MM.1S (cell line): ENCODE results near the gene PRR36.

Source experiments
- DNase-seq: peaks from one replicate; pipeline ENCODE4 v3.0.0-alpha.2; 2015
- H2AFZ ChIP-seq: fragments of 300-600 bp; sonication (generic); 2 replicates; pipeline ENCODE4 v1.6.0; 2016; ENCODE audit warnings: antibody characterized with exemption, low read length
- H3F3A ChIP-seq: fragments of 300-600 bp; sonication (generic); 2 replicates; pipeline ENCODE4 v1.6.1; 2016; ENCODE audit warnings: mild to moderate bottlenecking, antibody characterized with exemption, low read length, moderate library complexity, mixed read lengths; ENCODE audit not compliant: insufficient read depth
- H3K27ac ChIP-seq: fragments of 300-600 bp; sonication (generic); 2 replicates; pipeline ENCODE4 v1.5.1; 2016; ENCODE audit warnings: mild to moderate bottlenecking, low read length
- H3K27me3 ChIP-seq: fragments of 300-600 bp; sonication (generic); replicated peaks from 2 replicates; pipeline ENCODE4 v1.6.0; 2016; ENCODE audit warnings: low read length; ENCODE audit not compliant: insufficient read depth
- H3K36me3 ChIP-seq: fragments of 300-600 bp; sonication (generic); replicated peaks from 2 replicates; pipeline ENCODE4 v1.6.1; 2016; ENCODE audit warnings: mild to moderate bottlenecking, low read length, mixed read lengths; ENCODE audit not compliant: insufficient read depth
- H3K4me1 ChIP-seq: fragments of 300-600 bp; sonication (generic); 2 replicates; pipeline ENCODE4 v1.6.1; 2016; ENCODE audit warnings: low read length, mixed read lengths
- H3K4me2 ChIP-seq: fragments of 300-600 bp; sonication (generic); 2 replicates; pipeline ENCODE4 v1.6.0; 2016; ENCODE audit warnings: low read depth, low read length
- H3K4me3 ChIP-seq: fragments of 300-600 bp; sonication (generic); 2 replicates; pipeline ENCODE4 v1.5.1; 2016; ENCODE audit warnings: low read length, mixed read lengths
- H3K79me2 ChIP-seq: fragments of 300-600 bp; sonication (generic); 2 replicates; pipeline ENCODE4 v1.6.1; 2016; ENCODE audit warnings: mixed run types, low read length, mixed read lengths
- H3K9ac ChIP-seq: fragments of 300-600 bp; sonication (generic); 2 replicates; pipeline ENCODE4 v1.6.1; 2016; ENCODE audit warnings: low read length, mixed read lengths
- H3K9me2 ChIP-seq: fragments of 300-600 bp; sonication (generic); replicated peaks from 2 replicates; pipeline ENCODE4 v1.6.1; 2016; ENCODE audit warnings: mild to moderate bottlenecking, low read length, mixed read lengths; ENCODE audit not compliant: insufficient read depth
- H3K9me3 ChIP-seq: fragments of 300-600 bp; sonication (generic); replicated peaks from 2 replicates; pipeline ENCODE4 v1.6.1; 2016; ENCODE audit warnings: mild to moderate bottlenecking, low read length, mixed read lengths; ENCODE audit not compliant: insufficient read depth
- H4K20me1 ChIP-seq: fragments of 300-600 bp; sonication (generic); 2 replicates; pipeline ENCODE4 v1.6.1; 2016; ENCODE audit warnings: mild to moderate bottlenecking, low read length, moderate library complexity, mixed read lengths; ENCODE audit not compliant: insufficient read depth
- EZH2 ChIP-seq: fragments of 300-600 bp; sonication (generic); optimal IDR thresholded peaks from 2 replicates; pipeline ENCODE3; 2017; ENCODE audit warnings: low read depth, mild to moderate bottlenecking, antibody characterized with exemption, low read length, mixed read lengths
- EZH2phosphoT487 ChIP-seq: fragments of 300-600 bp; sonication (generic); IDR thresholded peaks from 2 replicates; pipeline ENCODE4 v1.6.1; 2018; ENCODE audit warnings: antibody characterized with exemption, low read length
- TF ChIP-seq, protein P1 (sequence below): fragments of 300-600 bp; sonication (generic); IDR thresholded peaks from 2 replicates; pipeline ENCODE4 v1.5.1; 2016; ENCODE audit warnings: antibody characterized with exemption, low read length, mixed read lengths

PRR36 gene

DNA sequence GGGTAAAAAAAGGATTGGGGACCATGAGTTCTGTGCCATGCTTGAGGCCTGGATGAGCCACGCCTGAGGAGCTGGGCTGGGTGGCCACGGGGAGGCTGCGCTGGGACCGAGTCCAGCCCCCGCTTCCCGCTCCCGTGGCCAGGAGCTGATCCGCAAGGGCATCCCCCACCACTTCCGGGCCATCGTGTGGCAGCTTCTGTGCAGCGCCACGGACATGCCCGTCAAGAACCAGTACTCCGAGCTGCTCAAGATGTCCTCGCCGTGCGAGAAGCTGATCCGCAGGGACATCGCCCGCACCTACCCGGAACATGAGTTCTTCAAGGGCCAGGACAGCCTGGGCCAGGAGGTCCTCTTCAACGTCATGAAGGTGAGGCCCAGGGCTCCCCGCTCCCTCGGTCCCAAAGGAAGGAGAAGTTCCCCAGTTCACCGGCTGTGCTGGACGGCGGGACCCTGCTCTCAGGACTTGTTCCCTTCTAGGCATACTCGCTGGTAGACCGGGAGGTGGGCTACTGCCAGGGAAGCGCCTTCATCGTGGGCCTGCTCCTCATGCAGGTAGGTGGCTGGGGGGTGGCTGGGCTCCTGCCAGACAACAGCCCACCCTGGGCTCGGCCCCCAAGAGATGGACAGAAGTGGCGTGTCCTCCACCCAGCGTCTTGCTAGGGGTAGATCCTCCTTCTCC, 25.3 kb downstream of the PRR36 start:
- H3K36me3 ChIP-seq = no peaks in the 10 kb centered on the region
- H3K27me3 ChIP-seq = peaks cover 14% of the 10 kb centered on the region; the same call in 1 of the 2 replicates
- no peaks in the 10 kb centered on the region for H3F3A ChIP-seq
- H3K79me2 ChIP-seq = no peaks in the 10 kb centered on the region
- H2AFZ ChIP-seq = no peak overlapping the region
- DNase-seq = no peak
- no peaks in the 10 kb centered on the region for H3K9me2 ChIP-seq
- TF ChIP-seq EZH2phosphoT487 (no peak), EZH2 (no peak)
- TF ChIP-seq, protein P1, sequence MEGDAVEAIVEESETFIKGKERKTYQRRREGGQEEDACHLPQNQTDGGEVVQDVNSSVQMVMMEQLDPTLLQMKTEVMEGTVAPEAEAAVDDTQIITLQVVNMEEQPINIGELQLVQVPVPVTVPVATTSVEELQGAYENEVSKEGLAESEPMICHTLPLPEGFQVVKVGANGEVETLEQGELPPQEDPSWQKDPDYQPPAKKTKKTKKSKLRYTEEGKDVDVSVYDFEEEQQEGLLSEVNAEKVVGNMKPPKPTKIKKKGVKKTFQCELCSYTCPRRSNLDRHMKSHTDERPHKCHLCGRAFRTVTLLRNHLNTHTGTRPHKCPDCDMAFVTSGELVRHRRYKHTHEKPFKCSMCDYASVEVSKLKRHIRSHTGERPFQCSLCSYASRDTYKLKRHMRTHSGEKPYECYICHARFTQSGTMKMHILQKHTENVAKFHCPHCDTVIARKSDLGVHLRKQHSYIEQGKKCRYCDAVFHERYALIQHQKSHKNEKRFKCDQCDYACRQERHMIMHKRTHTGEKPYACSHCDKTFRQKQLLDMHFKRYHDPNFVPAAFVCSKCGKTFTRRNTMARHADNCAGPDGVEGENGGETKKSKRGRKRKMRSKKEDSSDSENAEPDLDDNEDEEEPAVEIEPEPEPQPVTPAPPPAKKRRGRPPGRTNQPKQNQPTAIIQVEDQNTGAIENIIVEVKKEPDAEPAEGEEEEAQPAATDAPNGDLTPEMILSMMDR = no peak
- H3K4me2 ChIP-seq = no peak overlapping the region
- 0 out of 2 replicates have a peak, but pooled peaks cover 3% of the 10 kb centered on the region for H3K4me1 ChIP-seq
- H3K4me3 ChIP-seq = no peak overlapping the region
- no peak overlapping the region for H3K9ac ChIP-seq
- no peaks in the 10 kb centered on the region for H3K9me3 ChIP-seq
- H3K27ac ChIP-seq = no peak overlapping the region
- H4K20me1 ChIP-seq = no peaks in the 10 kb centered on the region

DNA sequence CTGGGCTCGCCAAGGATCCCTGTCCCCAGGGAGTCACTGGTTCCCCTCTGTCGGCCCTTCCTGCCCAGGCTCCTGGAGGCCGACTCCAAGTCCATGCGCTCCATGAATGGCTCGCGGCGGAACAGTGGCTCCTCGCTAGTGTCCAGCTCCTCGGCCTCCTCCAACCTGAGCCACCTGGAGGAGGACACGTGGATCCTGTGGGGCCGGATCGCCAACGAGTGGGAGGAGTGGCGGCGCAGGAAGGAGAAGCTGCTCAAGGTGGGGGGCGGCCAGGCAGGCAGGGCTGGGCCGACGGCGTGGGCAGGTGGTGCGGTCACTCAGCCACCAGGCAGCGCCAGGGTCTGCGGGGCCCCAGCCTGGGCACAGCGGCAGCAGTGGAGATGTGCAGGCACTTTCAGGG, 26.5 kb downstream of the PRR36 start:
- H3K79me2 ChIP-seq = no peaks in the 10 kb centered on the region
- H3F3A ChIP-seq = no peaks in the 10 kb centered on the region
- no peak overlapping the region for H3K27ac ChIP-seq
- no peak for DNase-seq
- peaks cover 14% of the 10 kb centered on the region; the same call in 1 of the 2 replicates for H3K27me3 ChIP-seq
- H3K4me3 ChIP-seq = no peak overlapping the region
- no peak overlapping the region for H3K9ac ChIP-seq
- no peak overlapping the region for H2AFZ ChIP-seq
- no peaks in the 10 kb centered on the region for H4K20me1 ChIP-seq
- no peaks in the 10 kb centered on the region for H3K4me1 ChIP-seq
- H3K36me3 ChIP-seq = no peaks in the 10 kb centered on the region
- no peak overlapping the region for H3K4me2 ChIP-seq
- TF ChIP-seq EZH2phosphoT487 = no peak
- TF ChIP-seq, protein P1 = no peak
- TF ChIP-seq EZH2 = no peak
- no peaks in the 10 kb centered on the region for H3K9me2 ChIP-seq
- H3K9me3 ChIP-seq = no peaks in the 10 kb centered on the region

DNA sequence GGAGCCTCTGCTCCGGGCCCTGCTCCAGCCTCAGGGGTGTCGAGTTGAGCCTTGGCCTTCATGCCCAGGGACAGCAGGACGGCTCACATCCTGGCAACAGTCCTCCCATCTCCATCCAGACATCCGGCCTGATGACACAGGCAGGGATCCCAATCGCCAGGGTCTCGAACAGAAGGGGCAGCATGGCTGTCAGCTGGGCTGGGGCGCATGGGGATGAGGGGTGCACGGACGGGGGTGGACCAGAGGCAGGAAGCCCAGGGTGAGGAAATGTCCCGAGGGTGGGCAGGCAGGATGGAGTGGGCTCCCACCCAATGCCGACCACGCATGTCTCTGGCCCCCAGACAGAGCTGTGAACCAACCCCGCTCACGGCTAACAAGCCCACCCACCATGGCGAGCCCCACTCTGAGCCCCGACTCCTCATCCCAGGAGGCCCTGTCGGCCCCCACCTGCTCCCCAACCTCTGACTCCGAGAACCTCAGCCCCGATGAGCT, 28.0 kb downstream of the PRR36 start:
- no peak for DNase-seq
- H3K36me3 ChIP-seq = no peaks in the 10 kb centered on the region
- H3K79me2 ChIP-seq = no peaks in the 10 kb centered on the region
- H2AFZ ChIP-seq = no peak overlapping the region
- TF ChIP-seq EZH2 = no peak
- TF ChIP-seq EZH2phosphoT487 = no peak
- TF ChIP-seq, protein P1 = no peak
- H3K9ac ChIP-seq = no peak overlapping the region
- no peak overlapping the region for H3K4me3 ChIP-seq
- H3K27me3 ChIP-seq = 0 out of 2 replicates have a peak, but pooled peaks cover under 1% of the 10 kb centered on the region
- H3F3A ChIP-seq = no peaks in the 10 kb centered on the region
- H4K20me1 ChIP-seq = no peaks in the 10 kb centered on the region
- no peaks in the 10 kb centered on the region for H3K9me2 ChIP-seq
- no peaks in the 10 kb centered on the region for H3K4me1 ChIP-seq
- H3K4me2 ChIP-seq = no peak overlapping the region
- no peak overlapping the region for H3K27ac ChIP-seq
- no peaks in the 10 kb centered on the region for H3K9me3 ChIP-seq
